Parathyroid adenoma (tissue), 2 donors: ENCODE results near the gene TGM5.
A peak's percentile ranks its signal among the peaks of the same experiment; 100 is the strongest.
"Not testable (repeated sequence)": the region's sequence is repeated elsewhere in the genome, so short reads cannot be mapped to it uniquely, and the experiment has no call there.

ENCODE experiments used
- H2AFZ ChIP-seq: fragments of 300-600 bp; sonication (generic); one replicate; pipeline ENCODE4 v1.7.0; 2017; ENCODE audit warnings: antibody characterized with exemption, mild to moderate bottlenecking
- H3K27ac ChIP-seq: fragments of 300-600 bp; sonication (generic); one replicate; pipeline ENCODE4 v1.7.0; 2017
- H3K27me3 ChIP-seq: fragments of 300-600 bp; sonication (generic); one replicate; pipeline ENCODE4 v1.7.0; 2017; ENCODE audit warnings: low read length; ENCODE audit not compliant: control insufficient read depth, insufficient read depth
- H3K36me3 ChIP-seq: fragments of 300-600 bp; sonication (generic); one replicate; pipeline ENCODE4 v1.7.0; 2017; ENCODE audit warnings: low read length; ENCODE audit not compliant: control insufficient read depth, insufficient read depth
- H3K4me1 ChIP-seq: fragments of 300-600 bp; sonication (generic); one replicate; pipeline ENCODE4 v1.7.0; 2017; ENCODE audit warnings: control low read depth
- H3K4me2 ChIP-seq: fragments of 300-600 bp; sonication (generic); one replicate; pipeline ENCODE4 v1.7.0; 2017; ENCODE audit warnings: low read length
- H3K4me3 ChIP-seq: fragments of 300-600 bp; sonication (generic); one replicate; pipeline ENCODE4 v1.7.0; 2017; ENCODE audit warnings: low read depth, low read length
- H3K79me2 ChIP-seq: fragments of 300-600 bp; sonication (generic); one replicate; pipeline ENCODE4 v1.7.0; 2017; ENCODE audit warnings: control low read depth
- H3K9ac ChIP-seq: fragments of 300-600 bp; sonication (generic); one replicate; pipeline ENCODE4 v1.7.0; 2017; ENCODE audit warnings: mild to moderate bottlenecking
- H3K9me3 ChIP-seq: fragments of 300-600 bp; sonication (generic); one replicate; pipeline ENCODE4 v1.7.0; 2017; ENCODE audit warnings: low read length; ENCODE audit not compliant: control insufficient read depth
- CTCF ChIP-seq: fragments of 300-600 bp; sonication (generic); IDR thresholded peaks from one replicate; pipeline ENCODE4 v1.7.0; 2017; ENCODE audit warnings: antibody characterized with exemption, mild to moderate bottlenecking
- donor health status: primary hyperparathyroidism.

Gene TGM5

GRCh38 chr15:43229977-43230376, 36.8 kb downstream of the TGM5 start:
- H3K4me1 ChIP-seq: no peaks in the 10 kb centered on the region
- no peaks in the 10 kb centered on the region for H3K27me3 ChIP-seq
- no peaks in the 10 kb centered on the region for H3K9me3 ChIP-seq
- H2AFZ ChIP-seq: no peak overlapping the region
- H3K27ac ChIP-seq: no peak overlapping the region
- H3K9ac ChIP-seq: no peak overlapping the region
- H3K4me3 ChIP-seq: no peak overlapping the region
- H3K36me3 ChIP-seq: no peaks in the 10 kb centered on the region
- H3K79me2 ChIP-seq: no peaks in the 10 kb centered on the region
- no peak overlapping the region for H3K4me2 ChIP-seq
- no peak for TF ChIP-seq CTCF

GRCh38 chr15:43226436-43227305, 40.1 kb downstream of the TGM5 start:
- H3K4me3 ChIP-seq: no peak overlapping the region
- H3K79me2 ChIP-seq: no peaks in the 10 kb centered on the region
- H3K9ac ChIP-seq: no peak overlapping the region
- H3K27me3 ChIP-seq: no peaks in the 10 kb centered on the region
- TF ChIP-seq CTCF: no peak
- no peak overlapping the region for H3K27ac ChIP-seq
- no peaks in the 10 kb centered on the region for H3K36me3 ChIP-seq
- H3K4me1 ChIP-seq: no peaks in the 10 kb centered on the region
- no peak overlapping the region for H2AFZ ChIP-seq
- no peak overlapping the region for H3K4me2 ChIP-seq
- no peaks in the 10 kb centered on the region for H3K9me3 ChIP-seq

- not testable (repeated sequence) for H3K27me3 ChIP-seq, H3K27ac ChIP-seq, H2AFZ ChIP-seq, H3K36me3 ChIP-seq, H3K79me2 ChIP-seq, H3K4me3 ChIP-seq, H3K9me3 ChIP-seq, H3K4me2 ChIP-seq, H3K4me1 ChIP-seq, H3K9ac ChIP-seq
These were observed 40.8 kb downstream of the TGM5 start for GRCh38 chr15:43225950-43226255.

- Histone ChIP-seq H3K4me1 (no peaks in the 10 kb centered on the region), H3K27me3 (no peaks in the 10 kb centered on the region), H3K4me3 (no peak overlapping the region), H3K79me2 (no peaks in the 10 kb centered on the region), H3K9me3 (no peaks in the 10 kb centered on the region), H3K36me3 (no peaks in the 10 kb centered on the region), H3K27ac (no peak overlapping the region), H3K4me2 (no peak overlapping the region), H2AFZ (no peak overlapping the region), H3K9ac (no peak overlapping the region)
- TF ChIP-seq CTCF: peak; percentile 39
These were observed 41.4 kb downstream of the TGM5 start for GRCh38 chr15:43225201-43225949.

- no peak overlapping the region for H3K9ac ChIP-seq
- H2AFZ ChIP-seq: no peak overlapping the region
- H3K4me2 ChIP-seq: no peak overlapping the region
- no peak overlapping the region for H3K4me3 ChIP-seq
- H3K27ac ChIP-seq: no peak overlapping the region
- H3K4me1 ChIP-seq: no peaks in the 10 kb centered on the region
- no peaks in the 10 kb centered on the region for H3K9me3 ChIP-seq
- no peaks in the 10 kb centered on the region for H3K79me2 ChIP-seq
- H3K27me3 ChIP-seq: no peaks in the 10 kb centered on the region
- no peaks in the 10 kb centered on the region for H3K36me3 ChIP-seq
- TF ChIP-seq CTCF: no peak
These were observed 45.3 kb downstream of the TGM5 start for GRCh38 chr15:43221422-43221821.
